OCI-M1 (cell line): ENCODE results near the gene CABP1.

Experiments used
- DNase-seq: peaks from one replicate; lab custom pipeline; 2025; lab: John Stamatoyannopoulos, UW

CABP1 gene

GRCh38 chr12:120693848-120694247, 53.4 kb downstream of the CABP1 start:
- no peak for DNase-seq

DNA sequence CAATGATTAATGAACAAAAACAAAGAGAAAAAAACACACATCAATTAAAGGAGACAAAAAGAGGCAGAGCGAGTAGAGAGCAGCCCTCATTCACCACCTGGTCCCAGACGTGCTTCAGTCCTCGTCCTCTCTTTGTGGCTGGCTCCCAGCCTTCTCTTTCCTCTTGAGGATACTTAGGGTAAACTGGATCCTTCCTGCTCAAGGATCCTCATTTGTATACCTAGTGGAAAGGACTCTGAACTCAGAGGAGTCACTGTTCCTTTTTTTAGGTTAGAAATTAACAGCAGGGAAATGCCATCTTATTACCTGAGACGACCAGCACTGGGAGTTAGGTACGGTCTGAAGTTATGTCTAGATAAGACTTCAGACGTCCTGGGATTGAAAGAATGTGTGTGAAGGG, 56.2 kb downstream of the CABP1 start:
- no peak for DNase-seq

GRCh38 chr12:120697344-120697743, 56.9 kb downstream of the CABP1 start:
- no peak for DNase-seq

- no peak for DNase-seq
These were observed 58.2 kb downstream of the CABP1 start for GRCh38 chr12:120698665-120699064.

DNA sequence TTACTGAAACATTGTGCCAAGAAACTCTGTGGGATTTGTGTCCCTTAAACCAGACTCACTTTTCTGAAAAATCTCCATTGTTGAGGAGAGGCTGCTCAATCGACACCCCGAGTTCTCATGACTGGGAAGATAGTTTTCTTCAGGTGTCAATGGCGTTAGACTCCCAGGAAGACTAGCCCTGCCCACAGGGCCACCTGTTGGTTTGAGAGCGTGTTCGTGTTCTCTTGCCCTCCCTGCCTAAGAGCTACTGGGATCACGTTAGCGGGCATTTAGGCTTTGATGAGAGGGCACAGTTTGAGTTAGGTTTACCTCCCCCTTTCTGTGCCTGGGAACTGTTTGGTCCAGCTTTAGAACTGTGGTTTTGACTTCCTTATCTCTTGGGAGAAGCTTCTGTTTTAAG, 59.1 kb downstream of the CABP1 start:
- no peak for DNase-seq

DNA sequence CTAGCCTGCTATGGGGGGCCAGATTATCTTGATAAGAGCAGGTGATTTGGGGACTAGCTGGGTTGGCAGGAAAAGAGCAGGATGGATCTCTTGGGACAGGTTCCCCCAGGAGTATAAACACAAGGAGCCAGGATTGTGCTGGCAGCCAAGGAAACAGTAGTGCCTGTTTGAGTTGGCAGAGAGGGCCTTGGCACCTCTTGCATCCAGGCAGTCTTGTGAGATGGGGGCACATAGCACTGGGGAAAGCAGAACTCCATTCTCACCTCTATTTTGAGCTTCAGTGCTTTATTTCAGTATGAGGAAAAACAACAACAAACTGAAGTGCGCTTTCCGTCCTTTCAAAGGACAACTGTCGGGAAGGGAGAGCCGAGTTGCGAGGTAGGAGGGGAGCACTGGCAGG, 60.5 kb downstream of the CABP1 start:
- DNase-seq = no peak

DNA sequence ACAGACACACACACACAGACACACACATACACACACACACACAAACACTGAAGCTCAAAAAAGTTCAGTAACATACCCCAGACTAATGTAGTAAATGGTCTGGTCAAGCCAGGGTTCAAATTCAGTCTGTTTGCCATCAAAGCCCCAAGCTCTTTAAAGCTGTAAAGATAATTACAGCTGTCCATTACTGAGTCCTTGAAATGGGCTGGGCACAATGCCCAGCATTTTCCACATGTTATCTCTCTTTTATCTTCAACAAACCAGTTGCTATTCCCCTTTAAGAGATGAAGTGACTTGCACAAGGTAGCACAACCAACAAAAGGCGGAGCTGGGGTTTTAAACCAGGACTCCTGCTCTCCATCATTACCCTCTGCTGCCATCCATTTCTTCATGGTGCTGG, 62.2 kb downstream of the CABP1 start:
- no peak for DNase-seq

DNA sequence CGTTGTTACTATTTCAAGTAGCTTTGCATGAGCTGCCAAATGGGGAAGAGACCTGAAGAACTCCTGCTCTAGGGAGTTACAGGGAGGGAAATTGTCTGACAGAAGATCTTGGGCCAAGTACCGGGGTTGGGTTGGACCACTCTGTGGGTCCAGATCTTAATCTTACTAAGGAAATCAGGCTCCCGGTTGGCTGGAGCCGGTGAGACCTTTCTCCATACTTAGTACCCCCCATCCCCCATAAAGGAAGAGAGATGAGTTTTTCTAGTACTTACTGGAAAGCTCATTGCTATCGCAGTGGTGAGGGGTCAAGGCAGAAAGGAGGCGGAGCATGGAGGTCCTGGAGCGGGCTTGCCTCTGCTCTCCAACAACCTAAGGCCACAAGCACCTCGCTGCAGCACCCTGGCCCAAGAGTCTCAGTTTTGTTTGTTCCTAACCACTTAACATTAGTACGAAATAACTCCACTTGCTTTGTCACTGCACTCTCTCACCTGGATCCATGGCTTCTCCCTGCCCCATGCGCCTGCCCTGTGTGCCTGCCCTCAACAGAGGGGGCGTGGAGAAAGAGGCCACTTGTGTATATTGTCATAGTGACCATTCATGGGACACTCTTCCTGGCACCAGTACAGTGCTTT, 63.0 kb downstream of the CABP1 start:
- no peak for DNase-seq

DNA sequence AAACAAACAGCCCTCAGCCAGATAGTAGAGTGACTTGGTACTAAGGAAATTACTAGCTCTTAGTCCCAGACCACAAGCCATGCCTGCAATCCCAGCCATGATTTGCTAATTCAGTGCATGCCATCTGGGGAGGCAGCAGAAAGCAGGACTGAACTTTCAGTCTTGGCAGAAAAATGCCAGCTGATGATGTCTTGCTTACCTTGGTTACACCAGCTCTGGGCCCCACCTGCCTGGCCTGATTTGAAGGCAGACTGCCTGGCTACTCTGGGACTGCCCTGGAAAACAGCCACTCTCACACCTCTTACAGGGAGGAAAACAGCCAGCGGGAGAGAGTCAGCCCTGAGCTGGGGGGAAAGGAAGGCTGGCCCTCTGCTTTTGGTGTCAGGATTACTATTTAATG, 65.2 kb downstream of the CABP1 start:
- no peak for DNase-seq

DNA sequence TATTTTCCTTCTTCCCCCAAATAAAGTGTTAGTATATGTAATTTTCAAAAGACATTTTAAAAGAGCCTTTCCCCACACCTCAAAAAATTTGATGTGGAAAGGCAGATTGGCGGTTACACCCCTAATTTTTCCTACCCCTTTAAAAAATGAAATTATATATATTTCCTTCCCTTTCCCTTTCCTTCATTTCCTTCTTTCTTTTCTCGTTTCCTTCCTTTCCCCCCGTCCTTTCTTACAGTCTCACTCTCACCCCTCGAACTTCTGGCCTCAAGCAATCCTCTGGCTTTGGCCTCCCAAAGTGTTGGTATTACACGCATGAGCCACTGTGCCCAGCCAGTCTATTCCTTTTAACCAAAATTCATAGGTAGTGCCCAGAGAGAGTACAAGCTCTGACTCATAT, 65.6 kb downstream of the CABP1 start:
- no peak for DNase-seq

DNA sequence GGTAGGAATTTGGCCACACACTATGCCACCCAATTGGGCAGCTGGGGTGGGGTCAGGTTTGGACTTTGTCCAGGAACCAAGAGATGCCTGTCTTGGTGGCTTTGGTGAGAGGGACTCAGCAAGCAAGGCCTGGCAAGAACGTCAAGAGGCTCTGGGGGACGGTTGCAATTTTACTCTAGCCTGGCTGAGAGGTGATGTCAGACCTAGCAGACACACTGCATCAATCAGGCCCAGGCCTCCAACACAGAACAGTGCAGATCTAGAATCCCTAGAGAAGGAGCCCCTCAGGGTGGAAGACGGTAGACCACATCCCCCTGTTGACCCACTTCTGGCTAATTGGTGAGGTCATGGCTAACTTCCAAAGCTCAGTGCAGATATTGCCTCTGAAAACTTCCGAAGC, 68.2 kb downstream of the CABP1 start:
- no peak for DNase-seq

DNA sequence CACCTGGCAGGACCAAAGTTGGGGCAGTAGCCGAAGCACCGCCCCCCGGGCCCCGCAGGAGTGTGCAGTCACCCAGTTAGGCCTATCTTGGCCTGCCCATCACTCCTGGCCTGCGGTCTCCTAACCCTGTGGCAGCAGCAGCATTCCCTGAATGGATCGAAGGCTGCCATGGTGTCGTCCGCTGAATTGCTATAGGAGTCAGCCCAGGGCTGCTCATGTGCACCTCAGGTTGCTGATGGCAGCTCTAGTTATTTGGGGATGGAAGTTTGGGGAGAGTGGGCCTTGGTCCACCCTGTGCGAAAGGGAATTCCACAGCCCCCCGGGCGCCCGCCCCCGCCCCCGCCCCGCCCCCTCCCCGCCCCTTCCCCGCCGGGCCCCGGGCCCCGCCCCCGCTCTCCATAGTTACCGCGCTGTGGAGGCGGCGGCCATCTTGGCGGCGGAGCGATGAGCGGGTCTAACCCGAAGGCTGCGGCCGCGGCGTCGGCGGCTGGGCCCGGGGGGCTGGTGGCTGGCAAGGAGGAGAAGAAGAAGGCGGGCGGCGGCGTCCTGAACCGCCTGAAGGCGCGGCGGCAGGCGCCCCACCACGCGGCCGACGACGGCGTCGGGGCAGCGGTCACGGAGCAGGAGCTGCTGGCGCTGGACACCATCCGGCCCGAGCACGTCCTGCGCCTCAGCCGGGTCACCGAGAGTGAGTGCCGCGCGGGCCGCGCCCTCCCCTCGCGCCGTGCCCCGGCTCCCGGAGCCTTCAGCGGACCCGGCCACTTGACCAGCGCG, 69.8 kb downstream of the CABP1 start, which contains the start of gene UNC119B:
TSS of gene UNC119B (plus strand) at position 428 of the 774 bp plus-strand sequence. CDS start at position 445, 17 bp downstream.
- peak; percentile 59 for DNase-seq

GRCh38 chr12:120710805-120711296, 70.4 kb downstream of the CABP1 start:
- DNase-seq = peak; percentile 26

DNA sequence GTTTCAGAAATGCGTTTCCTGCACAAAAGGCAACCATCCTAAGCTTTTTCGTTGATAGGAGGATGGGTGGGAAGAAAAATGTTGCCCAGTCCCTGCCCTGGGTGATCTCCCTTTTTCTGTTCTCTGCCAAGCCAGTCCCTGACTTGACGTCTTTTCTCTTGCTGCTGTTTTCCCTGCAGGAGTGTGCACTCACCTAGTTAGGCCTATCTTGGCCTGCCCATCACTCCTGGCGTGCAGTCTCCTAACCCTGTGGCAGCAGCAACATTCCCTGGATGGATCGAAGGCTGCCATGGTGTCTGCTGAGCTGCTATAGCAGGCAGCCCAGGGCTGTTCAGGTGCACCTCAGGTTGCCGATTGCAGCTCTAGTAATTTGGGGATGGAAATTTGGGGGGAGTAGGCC, 71.0 kb downstream of the CABP1 start:
- no peak for DNase-seq

DNA sequence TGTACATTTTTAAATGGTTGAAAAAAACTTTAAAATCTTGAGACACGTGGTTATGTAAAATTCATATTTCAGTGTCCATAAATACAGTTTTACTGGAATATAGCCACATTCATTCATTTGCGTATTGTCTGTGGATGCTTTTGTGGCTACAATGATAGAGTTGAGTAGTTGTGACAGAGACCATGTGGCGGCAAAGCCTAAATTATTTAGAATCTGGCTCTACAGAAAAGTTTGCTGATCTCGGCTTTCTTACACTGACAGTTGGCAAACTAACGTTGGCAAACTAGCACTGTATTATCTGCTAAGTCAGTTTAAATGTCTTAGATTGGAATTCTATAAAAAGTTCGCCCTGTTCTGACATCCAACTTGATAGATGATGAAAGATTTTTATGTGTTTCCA, 72.2 kb downstream of the CABP1 start:
- no peak for DNase-seq

- peak; percentile 89 for DNase-seq
These were observed 73.5 kb downstream of the CABP1 start for GRCh38 chr12:120713861-120714482.
